NAMALWA (cell line): ENCODE data around the gene LRPAP1.
A peak's percentile ranks its signal among the peaks of the same experiment; 100 is the strongest.
"Not testable (repeated sequence)": the region's sequence is repeated elsewhere in the genome, so short reads cannot be mapped to it uniquely, and the experiment has no call there.

Source experiments
- DNase-seq: peaks from one replicate; pipeline ENCODE4 v3.0.0-alpha.2; 2015; ENCODE audit warnings: low spot score

Gene LRPAP1, protein sequence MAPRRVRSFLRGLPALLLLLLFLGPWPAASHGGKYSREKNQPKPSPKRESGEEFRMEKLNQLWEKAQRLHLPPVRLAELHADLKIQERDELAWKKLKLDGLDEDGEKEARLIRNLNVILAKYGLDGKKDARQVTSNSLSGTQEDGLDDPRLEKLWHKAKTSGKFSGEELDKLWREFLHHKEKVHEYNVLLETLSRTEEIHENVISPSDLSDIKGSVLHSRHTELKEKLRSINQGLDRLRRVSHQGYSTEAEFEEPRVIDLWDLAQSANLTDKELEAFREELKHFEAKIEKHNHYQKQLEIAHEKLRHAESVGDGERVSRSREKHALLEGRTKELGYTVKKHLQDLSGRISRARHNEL

DNA sequence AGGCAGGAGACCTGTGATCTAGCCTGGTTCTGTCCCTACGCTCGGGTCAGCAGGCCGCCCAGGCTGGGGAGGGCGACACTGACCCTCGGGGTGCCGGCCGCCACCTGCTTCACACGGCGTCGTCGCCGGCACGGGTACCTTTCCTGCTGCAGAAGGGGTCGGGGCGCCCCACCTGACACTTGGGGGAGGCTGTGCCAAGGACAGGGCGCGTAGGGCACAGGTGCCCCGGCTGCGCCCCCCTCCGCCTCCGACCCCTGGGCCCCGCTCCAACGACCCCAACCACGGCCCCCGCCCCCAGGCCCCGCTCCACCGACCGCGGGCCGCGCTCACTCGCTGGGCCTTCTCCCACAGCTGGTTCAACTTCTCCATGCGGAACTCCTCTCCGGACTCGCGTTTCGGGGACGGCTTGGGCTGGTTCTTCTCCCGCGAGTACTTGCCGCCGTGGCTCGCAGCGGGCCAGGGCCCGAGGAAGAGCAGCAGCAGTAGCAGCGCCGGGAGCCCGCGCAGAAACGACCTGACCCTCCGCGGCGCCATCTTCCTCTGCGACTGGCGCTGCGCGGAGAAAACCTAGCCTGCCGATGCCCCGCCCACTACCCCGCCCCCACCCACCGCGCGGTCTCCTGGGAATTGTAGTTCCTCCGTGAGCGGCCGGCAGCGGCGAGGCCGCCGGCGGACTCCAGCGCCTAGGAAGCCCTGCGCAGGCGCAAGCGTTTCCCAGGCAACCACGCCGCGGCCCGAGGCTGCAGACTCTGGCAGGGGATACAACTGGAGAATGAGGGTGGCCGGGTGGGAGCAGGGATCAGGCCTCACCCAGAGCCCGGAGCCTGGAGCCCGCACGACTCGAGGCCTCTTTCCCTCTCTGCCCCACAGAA lies at the start of gene LRPAP1:
Gene LRPAP1 (minus strand): TSS at position 544 of the 872 bp plus-strand sequence. CDS start 10 bp downstream, at position 534.
- peak; percentile 85 for DNase-seq

DNA sequence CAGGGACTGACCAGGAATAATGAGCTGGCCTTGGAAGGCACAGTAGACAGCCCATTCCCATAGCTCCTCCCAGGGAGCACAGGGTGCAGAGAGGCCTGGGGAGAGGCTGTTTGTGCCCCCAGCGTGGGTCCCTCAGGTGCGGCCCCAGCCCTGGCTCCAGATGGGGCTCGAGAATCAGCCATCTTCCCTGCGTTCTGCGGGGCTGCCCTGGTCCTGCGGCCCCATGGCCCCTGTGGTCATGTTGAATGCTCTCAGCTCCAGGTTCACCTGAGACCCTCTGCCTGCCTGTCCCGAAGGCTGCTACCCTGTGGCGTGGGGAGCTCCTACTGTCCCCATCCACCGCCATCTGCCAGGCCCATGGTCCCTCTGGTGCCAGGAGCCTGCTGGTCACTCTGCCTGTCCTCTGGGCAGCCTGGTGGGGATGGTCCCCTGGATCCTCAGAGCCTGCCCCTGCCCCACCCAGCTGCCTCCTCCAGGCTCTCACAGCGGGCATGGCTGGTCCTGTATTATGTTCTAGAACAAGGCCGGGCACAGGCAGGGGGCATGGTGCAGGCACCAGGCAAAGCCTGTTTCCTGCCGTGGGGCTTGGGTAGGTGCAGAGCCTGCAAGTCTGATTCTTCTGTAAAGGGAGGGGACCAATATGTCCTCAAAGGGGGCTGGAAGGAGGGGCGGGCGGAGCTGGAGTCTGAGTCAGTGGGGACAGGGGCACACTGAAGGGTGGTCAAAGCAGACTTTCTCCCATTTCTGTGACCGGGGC lies 49.3 kb upstream of the LRPAP1 start:
- not testable (repeated sequence) for DNase-seq

DNA sequence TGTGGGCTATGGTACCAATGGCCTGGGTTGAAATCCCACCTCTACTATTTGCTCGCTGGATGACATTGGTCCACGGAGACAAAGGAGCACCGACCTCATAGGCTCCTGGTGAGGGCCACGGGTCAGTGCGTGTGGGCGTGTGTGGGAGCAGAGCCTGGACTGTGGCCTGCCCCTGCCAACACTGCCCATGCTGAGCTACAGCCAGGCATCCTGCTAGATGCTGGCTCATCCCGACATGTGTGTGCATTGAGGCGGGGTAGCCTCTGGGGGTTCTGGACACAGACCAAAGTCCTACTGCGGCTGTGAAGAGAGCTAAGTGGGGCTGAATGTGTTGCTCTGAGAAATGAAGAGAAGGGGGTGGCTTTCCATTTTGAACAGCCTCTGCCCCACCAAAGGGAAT lies 48.6 kb upstream of the LRPAP1 start:
- DNase-seq, result not testable (repeated sequence)

DNA sequence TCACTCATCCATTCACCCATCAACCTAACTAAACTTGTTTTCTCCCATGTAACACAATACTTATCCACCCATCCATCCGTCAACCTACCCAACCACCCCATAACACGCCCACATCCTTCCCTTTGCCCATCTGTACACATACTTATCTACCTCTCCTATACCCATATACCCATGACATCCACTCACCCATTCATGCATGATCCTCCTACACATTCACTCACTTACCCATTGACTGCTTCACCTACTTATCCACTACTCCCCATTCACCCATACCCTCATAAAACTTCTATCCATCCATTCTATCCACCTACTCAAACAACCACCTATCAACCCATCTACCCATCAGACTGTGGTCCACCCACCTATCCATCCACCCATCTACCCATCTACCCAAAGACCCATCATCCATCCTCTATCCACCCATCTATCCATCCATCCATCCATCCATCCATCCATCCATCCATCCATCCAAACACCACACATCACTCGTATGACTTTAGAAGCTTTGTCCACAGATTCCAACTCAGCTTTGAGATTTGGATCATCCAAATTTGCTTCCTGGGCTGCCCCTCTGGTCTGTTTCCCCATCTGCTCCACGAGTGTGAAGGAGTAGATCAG lies 46.4 kb upstream of the LRPAP1 start:
- not testable (repeated sequence) for DNase-seq

DNA sequence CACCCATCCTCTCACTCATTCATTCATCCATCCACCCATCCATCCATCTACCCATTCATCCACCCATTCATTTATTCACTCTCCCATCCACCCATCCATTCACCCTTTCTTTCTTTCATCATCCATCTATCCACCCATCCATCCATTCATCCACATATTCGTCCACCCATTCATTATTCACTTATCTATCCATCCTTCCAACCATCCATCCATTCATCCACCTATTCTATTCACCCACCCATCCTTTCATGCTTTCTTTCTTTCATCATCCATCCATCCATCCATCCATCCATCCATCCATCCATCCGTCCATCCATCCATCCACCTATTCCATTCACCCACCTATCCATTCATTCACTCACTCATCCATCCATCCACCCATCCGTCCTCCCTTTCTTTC lies 45.8 kb upstream of the LRPAP1 start:
- not testable (repeated sequence) for DNase-seq

DNA sequence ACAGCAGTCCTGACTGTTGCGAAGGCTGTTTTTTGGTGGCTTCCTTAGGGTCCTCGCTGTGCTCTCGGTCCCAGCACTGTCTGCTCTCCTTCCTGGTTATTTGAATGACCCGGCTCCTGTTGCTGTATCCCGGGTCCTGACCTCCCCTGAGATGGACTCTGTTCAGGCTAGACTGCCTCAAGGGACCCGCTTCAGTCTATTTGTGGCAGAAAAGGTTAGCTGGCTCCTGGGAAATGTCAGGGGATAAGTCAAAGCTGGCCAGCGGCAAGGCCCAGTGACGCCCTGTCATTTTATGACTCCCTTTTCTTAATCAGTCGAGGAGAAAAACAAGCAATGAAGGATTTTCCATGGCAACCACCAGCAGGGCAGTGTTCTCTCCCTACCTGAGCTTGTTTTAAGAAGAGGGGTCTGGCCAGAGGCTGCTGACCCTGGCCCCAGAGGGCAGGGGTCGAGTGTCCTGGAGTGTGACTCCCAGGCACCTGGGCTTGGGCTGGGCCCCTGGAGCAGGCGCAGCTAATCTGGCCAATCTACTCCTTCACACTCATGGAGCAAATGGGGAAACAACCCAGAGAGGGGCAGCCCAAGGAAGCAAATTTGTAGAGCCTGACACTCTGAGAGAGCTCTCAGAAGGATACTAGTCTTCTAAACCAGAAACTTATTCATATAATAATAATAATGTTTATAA lies 45.1 kb upstream of the LRPAP1 start:
- not testable (repeated sequence) for DNase-seq

DNA sequence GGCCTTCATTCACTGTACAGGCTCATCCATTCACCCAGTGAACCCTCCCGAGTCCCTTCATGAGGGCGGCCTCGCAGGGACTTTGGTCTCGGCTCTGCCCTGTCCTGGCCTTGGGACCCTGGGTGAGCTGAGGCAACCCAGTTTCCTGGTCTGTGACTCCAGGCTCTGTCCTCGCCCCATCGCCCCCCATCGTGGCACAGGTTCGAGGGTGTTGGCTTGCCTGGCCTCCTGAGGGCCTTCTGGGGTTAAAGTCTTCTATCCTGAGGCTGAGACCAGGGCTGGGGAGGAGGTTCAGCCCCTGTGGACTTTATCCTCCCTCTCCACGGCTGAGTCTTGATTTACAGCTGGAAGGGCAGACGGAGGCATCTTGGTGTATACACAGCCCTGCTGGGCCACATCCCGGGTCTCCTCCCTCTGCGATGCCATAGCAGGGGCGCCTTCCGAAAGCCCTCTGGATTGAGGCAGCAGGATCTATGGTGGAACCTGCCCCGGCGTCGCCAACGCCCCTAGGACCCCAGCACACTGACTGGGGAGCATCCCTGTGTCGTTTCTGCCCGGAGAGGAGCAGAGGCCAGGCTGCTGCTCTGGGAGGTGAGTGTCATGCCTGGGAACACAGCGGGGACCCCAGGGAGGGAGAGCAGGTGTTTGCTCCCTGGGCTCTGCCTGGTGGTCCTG lies 44.4 kb upstream of the LRPAP1 start:
- not testable (repeated sequence) for DNase-seq

DNA sequence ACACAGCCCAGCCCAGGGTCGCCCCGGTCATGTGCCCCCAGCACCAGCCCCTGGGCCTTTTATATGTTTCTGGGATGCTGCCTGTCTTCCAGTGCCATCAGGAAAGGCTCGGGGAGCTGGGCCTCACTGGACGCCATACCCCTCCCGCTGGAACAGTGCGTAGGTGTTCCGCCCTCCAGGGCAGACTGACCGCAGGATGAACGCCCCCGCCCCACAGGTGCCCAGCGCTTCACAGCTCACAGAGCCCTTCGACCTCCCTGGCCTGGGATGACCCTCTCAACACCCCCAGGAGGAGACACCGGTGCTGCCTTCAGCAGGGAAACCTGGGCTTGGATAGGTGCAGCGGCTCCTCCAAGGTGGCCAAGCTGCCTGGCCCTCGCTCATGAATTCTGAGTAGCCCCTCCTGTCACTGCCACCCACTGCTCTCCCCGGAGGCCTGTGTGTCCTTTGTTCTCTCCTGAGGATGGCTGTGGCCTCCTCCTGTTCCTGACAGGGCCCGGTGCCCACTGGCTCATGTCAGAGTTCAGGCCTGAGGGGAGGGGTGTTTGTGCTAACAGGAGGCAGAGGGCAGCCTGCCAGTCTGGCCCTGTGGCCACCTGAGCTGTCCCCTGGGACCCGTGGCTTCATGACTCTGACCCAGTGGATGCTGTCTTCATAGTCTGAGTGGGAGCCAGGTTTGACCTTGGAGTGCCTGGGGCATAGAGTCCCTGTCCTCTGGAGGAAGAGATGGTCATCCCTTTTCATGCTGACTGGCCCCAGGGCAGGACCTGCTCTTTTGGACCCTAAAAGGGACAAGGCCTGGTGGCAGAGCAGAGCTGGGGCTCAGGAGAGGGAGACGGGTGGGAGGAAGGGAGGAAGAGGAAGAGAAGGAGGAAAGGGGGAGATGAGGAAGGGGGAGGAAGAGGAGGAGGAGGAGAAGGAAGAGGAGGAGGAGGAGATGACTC lies 43.5 kb upstream of the LRPAP1 start:
- DNase-seq, result not testable (repeated sequence)

DNA sequence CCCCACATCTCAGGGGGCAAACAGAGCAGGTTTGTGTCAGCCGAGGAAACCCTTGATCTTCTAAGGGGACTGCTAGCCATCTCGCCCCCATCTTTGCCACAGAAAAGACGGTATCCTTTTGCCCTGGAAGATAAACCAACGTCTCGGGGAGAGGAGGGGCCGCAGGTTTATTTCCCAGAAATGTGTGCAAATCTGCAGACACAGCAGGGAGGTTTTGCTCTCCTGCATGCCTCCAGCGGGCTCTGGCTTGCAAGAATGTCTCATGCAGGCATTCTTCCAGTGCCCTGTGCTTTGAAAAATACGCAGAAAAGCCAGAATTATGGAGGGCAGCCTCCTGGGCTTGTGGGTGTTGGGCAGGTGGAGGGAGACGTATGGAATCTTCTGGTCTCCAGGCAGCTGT lies 42.6 kb upstream of the LRPAP1 start:
- DNase-seq, result not testable (repeated sequence)

DNA sequence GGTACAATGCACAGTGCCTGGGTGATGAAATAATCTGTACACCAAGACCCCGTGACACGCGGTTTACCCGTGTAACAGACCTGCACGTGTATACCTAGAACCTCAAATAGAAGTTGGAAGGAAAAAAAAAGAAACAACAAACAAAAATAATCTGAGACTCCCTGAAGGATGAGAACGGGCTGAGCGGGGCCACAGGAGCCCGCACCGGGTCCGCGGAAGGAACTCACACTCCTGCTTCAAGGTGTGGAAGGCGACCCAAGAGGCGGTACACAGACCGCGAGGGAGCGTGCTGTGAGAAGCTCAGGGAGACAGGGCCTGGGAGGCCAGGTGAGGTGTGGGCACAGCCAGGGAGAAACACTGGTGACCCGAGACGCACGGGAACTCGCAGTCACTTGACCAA lies 42.1 kb upstream of the LRPAP1 start:
- DNase-seq, result not testable (repeated sequence)

DNA sequence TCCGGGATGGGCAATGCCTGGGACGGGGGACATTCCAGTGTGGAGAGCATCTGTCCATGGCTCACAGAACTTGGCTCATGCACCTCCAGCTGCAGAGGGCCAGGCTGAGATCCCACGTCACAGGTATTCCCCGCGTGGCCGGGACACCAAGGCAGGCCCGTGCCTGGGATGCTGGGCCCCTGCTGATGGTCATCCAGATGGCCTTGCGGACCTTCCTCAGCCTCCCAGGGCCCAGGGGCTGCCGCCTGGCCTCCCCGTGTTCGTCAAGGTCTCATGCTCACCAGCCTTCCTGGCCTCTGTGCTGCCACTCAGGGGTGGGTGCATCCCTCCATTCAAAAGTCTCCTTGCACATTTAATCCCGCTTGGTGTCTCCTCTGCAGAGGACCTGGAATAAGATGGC lies 40.9 kb upstream of the LRPAP1 start:
- DNase-seq, result no peak

DNA sequence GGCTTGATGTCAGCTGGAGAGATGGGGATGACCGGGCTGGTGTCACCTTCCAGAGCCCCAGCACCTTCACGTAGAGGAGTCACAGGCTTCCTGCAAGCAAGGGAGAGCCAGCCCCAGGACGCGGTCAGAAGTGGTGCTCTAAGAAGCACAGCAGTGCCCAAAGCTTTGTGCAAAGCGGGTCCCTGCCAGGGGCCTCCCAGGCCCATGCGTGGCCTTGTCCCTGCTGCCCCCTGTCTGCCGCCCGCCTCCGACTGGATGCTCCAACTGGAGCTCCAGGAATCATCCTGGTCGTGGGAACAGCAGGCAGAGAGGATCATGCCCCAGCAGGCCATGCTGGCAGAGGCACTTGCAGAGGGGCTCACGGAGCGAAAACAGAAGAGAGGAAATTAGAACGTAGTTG lies 40.1 kb upstream of the LRPAP1 start:
- DNase-seq, result no peak

DNA sequence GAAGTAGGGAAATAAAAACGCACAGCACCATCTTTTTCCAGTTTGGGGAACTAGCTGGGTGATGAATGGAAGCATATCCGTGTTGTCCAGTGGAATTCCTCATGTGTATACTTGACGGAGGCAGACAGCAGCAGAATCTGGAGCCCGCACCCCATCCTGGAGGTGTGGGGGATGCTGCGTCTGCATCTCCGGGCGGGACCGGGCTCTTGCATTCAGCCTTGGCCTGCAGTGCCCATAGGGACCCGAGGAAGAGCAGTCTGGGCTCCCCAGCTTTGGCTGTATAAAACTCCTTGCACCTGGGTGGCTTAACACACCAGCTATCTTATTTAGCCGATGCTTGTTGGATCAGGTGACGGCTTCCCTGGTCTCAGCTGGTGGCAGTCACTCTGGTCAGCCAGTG lies 39.7 kb upstream of the LRPAP1 start:
- DNase-seq, result no peak

DNA sequence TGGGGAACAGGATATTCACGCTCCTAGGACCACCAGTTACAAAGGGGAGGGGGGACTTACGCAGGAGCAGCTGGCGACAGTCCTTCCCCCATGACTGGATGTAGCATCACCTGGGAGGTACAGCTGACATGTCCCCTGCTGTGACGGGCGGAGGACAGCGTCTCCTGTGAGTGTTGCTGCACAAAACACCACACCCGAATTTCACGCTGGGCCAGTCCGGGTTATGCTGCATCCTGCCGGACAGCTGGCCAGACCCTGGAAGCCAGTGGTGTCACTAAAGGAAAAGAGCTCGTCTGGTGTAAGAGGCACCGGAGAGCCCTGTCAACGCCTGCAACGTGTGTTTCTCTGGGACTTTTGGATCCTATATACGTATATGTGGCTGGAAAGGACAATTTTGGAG lies 38.7 kb upstream of the LRPAP1 start:
- DNase-seq, result not testable (repeated sequence)

DNA sequence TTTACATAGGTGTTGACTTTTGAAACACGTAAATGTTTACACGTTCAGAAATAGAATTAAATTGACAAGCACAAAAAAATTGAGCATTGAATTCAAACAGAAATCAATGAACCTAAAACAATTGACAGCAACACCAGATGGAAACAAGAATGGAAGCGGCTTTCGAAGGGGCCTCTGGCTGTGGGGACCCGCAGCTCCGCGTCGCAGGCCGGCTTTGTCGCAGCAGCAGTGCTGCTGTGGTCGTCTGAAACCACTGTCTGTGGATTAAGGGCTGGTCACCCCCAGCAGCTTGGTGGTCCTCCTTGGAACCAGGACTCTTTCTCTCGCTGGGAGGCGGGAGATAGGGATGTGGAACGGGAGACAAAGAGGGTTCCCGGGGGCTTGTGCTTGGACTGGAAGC lies 37.4 kb upstream of the LRPAP1 start:
- DNase-seq, result not testable (repeated sequence)

DNA sequence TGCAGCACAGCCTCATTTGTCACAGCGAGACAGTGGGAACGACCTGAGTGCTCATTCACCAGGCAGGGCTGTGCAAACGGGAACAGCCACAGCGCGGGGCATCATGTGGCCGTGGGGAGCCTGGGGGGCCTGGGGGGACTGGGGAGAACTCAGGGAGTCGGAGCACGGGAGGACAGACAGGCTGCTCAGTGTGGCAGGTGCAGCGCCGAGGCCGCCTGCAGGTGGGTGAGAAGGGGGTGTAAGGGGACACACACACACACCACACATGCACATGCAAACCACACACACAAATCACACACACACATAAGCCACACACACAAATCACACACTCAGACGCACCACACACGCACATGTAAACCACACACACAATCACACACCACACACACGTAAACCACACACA lies 34.5 kb upstream of the LRPAP1 start:
- not testable (repeated sequence) for DNase-seq

DNA sequence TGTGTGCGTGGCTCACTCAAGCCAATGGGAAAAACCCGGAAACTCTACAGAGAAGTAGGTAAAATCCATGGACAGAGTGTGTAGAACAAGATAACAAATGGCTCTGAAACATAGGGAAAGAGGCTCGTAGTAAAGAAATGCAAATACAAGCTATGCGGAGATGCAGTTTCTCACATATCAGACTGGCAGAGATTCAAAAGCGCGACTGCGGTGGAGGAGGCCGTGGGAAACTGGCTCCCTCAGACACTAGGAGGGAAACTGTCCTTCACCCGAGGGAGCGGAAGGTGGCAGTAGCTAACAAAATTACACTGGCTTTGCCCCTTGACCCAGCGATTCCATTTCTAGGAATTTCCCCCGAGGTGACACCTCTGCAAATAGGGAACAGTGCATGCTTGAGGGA lies 34.1 kb upstream of the LRPAP1 start:
- DNase-seq, result not testable (repeated sequence)

DNA sequence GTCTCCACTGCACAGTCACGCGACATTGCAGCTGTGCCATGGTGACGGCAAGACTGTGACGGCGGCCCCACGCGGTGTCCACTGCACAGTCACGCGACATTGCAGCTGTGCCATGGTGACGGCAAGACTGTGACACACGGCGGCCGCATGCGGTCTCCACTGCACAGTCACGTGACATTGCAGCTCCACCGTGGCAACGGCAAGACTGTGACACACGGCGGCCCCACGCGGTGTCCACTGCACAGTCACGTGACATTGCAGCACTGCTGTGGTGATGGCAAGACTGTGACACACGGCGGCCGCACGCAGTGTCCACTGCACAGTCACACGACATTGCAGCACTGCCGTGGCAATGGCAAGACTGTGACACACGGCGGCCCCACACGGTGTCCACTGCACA lies 32.7 kb upstream of the LRPAP1 start:
- DNase-seq, result not testable (repeated sequence)

DNA sequence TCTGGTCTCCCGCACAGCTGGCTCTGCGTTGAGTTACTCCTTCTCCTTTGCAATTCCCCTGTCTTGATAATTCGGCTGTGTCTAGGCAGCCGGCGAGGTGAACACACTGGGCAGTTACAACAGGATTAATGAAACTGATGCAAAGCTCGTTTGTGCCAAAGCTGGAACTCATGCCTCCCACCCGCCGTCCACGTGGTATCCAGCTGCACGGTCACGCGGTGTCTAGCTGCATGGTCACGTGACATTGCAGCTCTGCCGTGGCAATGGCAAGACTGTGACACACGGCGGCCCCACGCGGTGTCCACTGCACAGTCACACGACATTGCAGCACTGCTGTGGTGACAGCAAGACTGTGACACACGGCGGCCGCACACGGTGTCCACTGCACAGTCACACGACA lies 31.2 kb upstream of the LRPAP1 start:
- DNase-seq, result no peak

DNA sequence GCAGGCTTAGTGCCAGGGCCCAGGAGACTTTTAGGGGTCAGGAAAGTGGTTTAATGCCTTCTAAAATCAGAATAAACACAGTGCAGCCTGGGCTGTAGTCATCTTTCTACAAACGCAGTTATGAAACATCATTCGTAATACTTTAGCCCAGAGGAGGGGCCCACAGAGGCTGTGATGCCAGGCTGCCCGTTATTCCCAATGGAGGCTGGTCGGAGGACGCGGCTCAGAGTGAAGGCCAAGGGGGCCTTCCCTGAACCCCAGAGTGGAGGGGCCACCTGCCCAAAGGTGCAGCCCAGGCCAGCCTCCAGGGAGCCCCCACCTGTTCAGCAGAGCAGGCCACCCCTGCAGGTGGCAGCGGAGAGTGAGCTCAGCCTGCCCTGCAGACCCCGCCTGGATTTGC lies 29.9 kb upstream of the LRPAP1 start:
- DNase-seq, result not testable (repeated sequence)
